ENCODE results near the gene PRSS33.

The PRSS33 gene

GRCh38 chr16:2826591-2827373 is 39.4 kb upstream of the PRSS33 start:
- H3K27me3 ChIP-seq (ENCODE audit: insufficient read depth, low read length, poor library complexity, severe bottlenecking): no peaks in the 10 kb centered on the region
- no peaks in the 10 kb centered on the region for H3F3A ChIP-seq (ENCODE audit: low read depth)
- no peaks in the 10 kb centered on the region for H3K79me2 ChIP-seq (ENCODE audit: insufficient read depth, low read length)
- no peak overlapping the region for H2AFZ ChIP-seq (ENCODE audit: low read length)
- no peaks in the 10 kb centered on the region for H3K9me3 ChIP-seq (ENCODE audit: insufficient read depth, low read depth, low read length)
- no peaks in the 10 kb centered on the region for H4K20me1 ChIP-seq (ENCODE audit: insufficient read depth, low read length, poor library complexity, severe bottlenecking)
- TF ChIP-seq CTCF (conservative IDR thresholded peaks at IDR 0.05; ENCODE audit: low read length) (no peak), EZH2phosphoT487 (IDR thresholded peaks at IDR 0.05; ENCODE audit: borderline replicate concordance) (no peak)
- no peaks in the 10 kb centered on the region for H3K36me3 ChIP-seq (ENCODE audit: insufficient read depth, low read length)
- no peaks in the 10 kb centered on the region for H3K4me1 ChIP-seq (ENCODE audit: insufficient read depth, low read length, poor library complexity, severe bottlenecking)
- no peak overlapping the region for H3K4me3 ChIP-seq (ENCODE audit: low read length, poor library complexity, severe bottlenecking)
- H3K4me2 ChIP-seq (ENCODE audit: low read depth, low read length, poor library complexity, severe bottlenecking): no peak overlapping the region
- no peaks in the 10 kb centered on the region for H3K9me2 ChIP-seq (replicated peaks; ENCODE audit: low read depth, low read length)
- H3K9ac ChIP-seq (ENCODE audit: low read depth, low read length, poor library complexity, severe bottlenecking): no peak overlapping the region

- H3K36me3 ChIP-seq (ENCODE audit: insufficient read depth, low read length): no peaks in the 10 kb centered on the region
- no peaks in the 10 kb centered on the region for H3K9me2 ChIP-seq (replicated peaks; ENCODE audit: low read depth, low read length)
- no peaks in the 10 kb centered on the region for H3K9me3 ChIP-seq (ENCODE audit: insufficient read depth, low read depth, low read length)
- no peak overlapping the region for H3K4me2 ChIP-seq (ENCODE audit: low read depth, low read length, poor library complexity, severe bottlenecking)
- no peak overlapping the region for H2AFZ ChIP-seq (ENCODE audit: low read length)
- no peaks in the 10 kb centered on the region for H3F3A ChIP-seq (ENCODE audit: low read depth)
- no peaks in the 10 kb centered on the region for H4K20me1 ChIP-seq (ENCODE audit: insufficient read depth, low read length, poor library complexity, severe bottlenecking)
- no peaks in the 10 kb centered on the region for H3K4me1 ChIP-seq (ENCODE audit: insufficient read depth, low read length, poor library complexity, severe bottlenecking)
- TF ChIP-seq CTCF (conservative IDR thresholded peaks at IDR 0.05; ENCODE audit: low read length) (no peak), EZH2phosphoT487 (IDR thresholded peaks at IDR 0.05; ENCODE audit: borderline replicate concordance) (no peak)
- no peak overlapping the region for H3K9ac ChIP-seq (ENCODE audit: low read depth, low read length, poor library complexity, severe bottlenecking)
- H3K27me3 ChIP-seq (ENCODE audit: insufficient read depth, low read length, poor library complexity, severe bottlenecking): no peaks in the 10 kb centered on the region
- H3K4me3 ChIP-seq (ENCODE audit: low read length, poor library complexity, severe bottlenecking): no peak overlapping the region
- no peaks in the 10 kb centered on the region for H3K79me2 ChIP-seq (ENCODE audit: insufficient read depth, low read length)
Observed at GRCh38 chr16:2825906-2826305, 38.5 kb upstream of the PRSS33 start.

GRCh38 chr16:2825049-2825742 is 37.8 kb upstream of the PRSS33 start:
- H3K9me2 ChIP-seq (replicated peaks; ENCODE audit: low read depth, low read length): no peaks in the 10 kb centered on the region
- H3F3A ChIP-seq (ENCODE audit: low read depth): no peaks in the 10 kb centered on the region
- H3K4me3 ChIP-seq (ENCODE audit: low read length, poor library complexity, severe bottlenecking): no peak overlapping the region
- TF ChIP-seq CTCF (conservative IDR thresholded peaks at IDR 0.05; ENCODE audit: low read length) (no peak), EZH2phosphoT487 (IDR thresholded peaks at IDR 0.05; ENCODE audit: borderline replicate concordance) (no peak)
- H3K36me3 ChIP-seq (ENCODE audit: insufficient read depth, low read length): no peaks in the 10 kb centered on the region
- H3K4me2 ChIP-seq (ENCODE audit: low read depth, low read length, poor library complexity, severe bottlenecking): no peak overlapping the region
- no peaks in the 10 kb centered on the region for H3K4me1 ChIP-seq (ENCODE audit: insufficient read depth, low read length, poor library complexity, severe bottlenecking)
- H3K9ac ChIP-seq (ENCODE audit: low read depth, low read length, poor library complexity, severe bottlenecking): no peak overlapping the region
- no peaks in the 10 kb centered on the region for H3K27me3 ChIP-seq (ENCODE audit: insufficient read depth, low read length, poor library complexity, severe bottlenecking)
- H4K20me1 ChIP-seq (ENCODE audit: insufficient read depth, low read length, poor library complexity, severe bottlenecking): no peaks in the 10 kb centered on the region
- H3K79me2 ChIP-seq (ENCODE audit: insufficient read depth, low read length): no peaks in the 10 kb centered on the region
- no peak overlapping the region for H2AFZ ChIP-seq (ENCODE audit: low read length)
- no peaks in the 10 kb centered on the region for H3K9me3 ChIP-seq (ENCODE audit: insufficient read depth, low read depth, low read length)

All from Loucy (cell line).